Neural progenitor cell (in vitro differentiated cells): ENCODE data around the gene MEI1. TPM values are rescaled to one million over a fixed set of nuclear protein-coding genes. Genes with fewer than 3 reads are reported as not detected.
A peak's percentile ranks its signal among the peaks of the same experiment; 100 is the strongest.

Experiments used
- DNase-seq: peaks from one replicate; pipeline ENCODE4 v3.0.0-alpha.2; 2016; ENCODE audit warnings: low spot score
- H2AFZ ChIP-seq: fragments of 200-600 bp; sonication (generic); replicated peaks from 2 replicates; pipeline ENCODE4 v1.6.1; 2016; ENCODE audit warnings: antibody characterized with exemption
- H3F3A ChIP-seq: fragments of 200-600 bp; sonication (generic); 2 replicates; pipeline ENCODE4 v1.6.1; 2016; ENCODE audit warnings: antibody characterized with exemption, low read depth
- H3K27ac ChIP-seq: fragments of 200-600 bp; sonication (generic); 2 replicates; pipeline ENCODE4 v1.5.1; 2016; ENCODE audit warnings: mild to moderate bottlenecking
- H3K27me3 ChIP-seq: fragments of 200-600 bp; sonication (generic); 2 replicates; pipeline ENCODE4 v1.6.1; 2016; ENCODE audit warnings: mild to moderate bottlenecking, moderate library complexity
- H3K36me3 ChIP-seq: fragments of 200-600 bp; sonication (generic); 2 replicates; pipeline ENCODE4 v1.5.1; 2016
- H3K4me1 ChIP-seq: fragments of 200-600 bp; sonication (generic); 2 replicates; pipeline ENCODE4 v1.6.1; 2016; ENCODE audit warnings: mixed run types
- H3K4me2 ChIP-seq: fragments of 200-600 bp; sonication (generic); 2 replicates; pipeline ENCODE4 v1.6.1; 2016
- H3K4me3 ChIP-seq: fragments of 200-600 bp; sonication (generic); 2 replicates; pipeline ENCODE4 v1.5.1; 2016
- H3K79me2 ChIP-seq: fragments of 200-600 bp; sonication (generic); 2 replicates; pipeline ENCODE4 v1.6.1; 2016; ENCODE audit warnings: low read depth
- H3K9ac ChIP-seq: fragments of 200-600 bp; sonication (generic); 2 replicates; pipeline ENCODE4 v1.6.1; 2016
- H3K9me3 ChIP-seq: fragments of 200-600 bp; sonication (generic); 2 replicates; pipeline ENCODE4 v1.5.1; 2016; ENCODE audit warnings: low read depth
- H4K20me1 ChIP-seq: fragments of 200-600 bp; sonication (generic); 2 replicates; pipeline ENCODE4 v1.6.1; 2016; ENCODE audit warnings: low read depth
- H3K27ac Mint-ChIP-seq: 3 replicates; pipeline ENCODE4 v1.8.0; 2021; ENCODE audit warnings: mixed read lengths
- H3K27me3 Mint-ChIP-seq: 2 replicates; pipeline ENCODE4 v1.8.0; 2022; ENCODE audit warnings: low read depth, mild to moderate bottlenecking, inconsistent platforms, moderate library complexity, mixed read lengths; ENCODE audit not compliant: insufficient read depth
- H3K36me3 Mint-ChIP-seq: 3 replicates; pipeline ENCODE4 v1.8.0; 2021; ENCODE audit warnings: mixed read lengths
- H3K4me1 Mint-ChIP-seq: 3 replicates; pipeline ENCODE4 v1.8.0; 2021; ENCODE audit warnings: mixed read lengths
- H3K4me3 Mint-ChIP-seq: 3 replicates; pipeline ENCODE4 v1.8.0; 2021; ENCODE audit warnings: mild to moderate bottlenecking, moderate library complexity, mixed read lengths
- H3K9me3 Mint-ChIP-seq: 3 replicates; pipeline ENCODE4 v1.8.0; 2020; ENCODE audit warnings: mixed read lengths
- CTCF ChIP-seq: fragments of 200-600 bp; sonication (generic); IDR thresholded peaks from 2 replicates; pipeline ENCODE4 v1.5.1; 2017; ENCODE audit warnings: antibody characterized with exemption, mild to moderate bottlenecking
- EZH2 ChIP-seq: fragments of 200-600 bp; sonication (generic); IDR thresholded peaks from 2 replicates; pipeline ENCODE4 v1.6.1; 2017; ENCODE audit warnings: antibody characterized with exemption, mild to moderate bottlenecking, moderate library complexity
- EZH2phosphoT487 ChIP-seq: fragments of 200-600 bp; sonication (generic); IDR thresholded peaks from 2 replicates; pipeline ENCODE4 v1.6.1; 2017; ENCODE audit warnings: antibody characterized with exemption
- total RNA-seq: library from RNA; depleted of rRNA; stranded (reverse); fragments of >200 nt; gene quantifications from 2 replicates; pipeline ENCODE4 v1.2.3, GENCODE V29; 2015; ENCODE audit warnings: low replicate concordance

Gene MEI1
- total RNA-seq, 1 donor from 2014 or later = not detected

- peak; percentile 27 for DNase-seq
- peak overlapping the region; percentile 47 for H3K27ac Mint-ChIP-seq
- TF ChIP-seq EZH2phosphoT487 (no peak), EZH2 (no peak), CTCF (no peak)
- Histone ChIP-seq H3F3A (peaks cover 34% of the 10 kb centered on the region), H3K4me2 (peak overlapping the region; percentile 51), H4K20me1 (peaks cover 95% of the 10 kb centered on the region), H3K36me3 (no peaks in the 10 kb centered on the region), H3K9me3 (no peaks in the 10 kb centered on the region), H3K4me3 (no peak overlapping the region), H2AFZ (no peak overlapping the region), H3K9ac (no peak overlapping the region), H3K27me3 (no peaks in the 10 kb centered on the region), H3K27ac (peak overlapping the region; percentile 84), H3K79me2 (peaks cover 100% of the 10 kb centered on the region), H3K4me1 (peaks cover 29% of the 10 kb centered on the region)
- no peaks in the 10 kb centered on the region for H3K9me3 Mint-ChIP-seq
- H3K4me1 Mint-ChIP-seq = peaks cover 37% of the 10 kb centered on the region
- H3K27me3 Mint-ChIP-seq = peaks cover 2% of the 10 kb centered on the region
- H3K36me3 Mint-ChIP-seq = peaks cover 36% of the 10 kb centered on the region
- H3K4me3 Mint-ChIP-seq = peak overlapping the region; percentile 0
Measured at GRCh38 chr22:41845380-41846267, 146.3 kb downstream of the MEI1 start.

- TF ChIP-seq EZH2phosphoT487 (no peak), CTCF (no peak), EZH2 (no peak)
- peaks cover 31% of the 10 kb centered on the region for H3K36me3 Mint-ChIP-seq
- Histone ChIP-seq H3K9me3 (no peaks in the 10 kb centered on the region), H3K36me3 (no peaks in the 10 kb centered on the region), H3K9ac (no peak overlapping the region), H4K20me1 (peaks cover 95% of the 10 kb centered on the region), H3F3A (peaks cover 30% of the 10 kb centered on the region), H3K27me3 (no peaks in the 10 kb centered on the region), H3K4me2 (peak overlapping the region; percentile 51), H2AFZ (no peak overlapping the region), H3K4me1 (peaks cover 29% of the 10 kb centered on the region), H3K79me2 (peaks cover 100% of the 10 kb centered on the region), H3K27ac (peak overlapping the region; percentile 84), H3K4me3 (no peak overlapping the region)
- H3K4me3 Mint-ChIP-seq = no peak overlapping the region
- no peaks in the 10 kb centered on the region for H3K9me3 Mint-ChIP-seq
- H3K27me3 Mint-ChIP-seq = peaks cover 2% of the 10 kb centered on the region
- H3K27ac Mint-ChIP-seq = peak overlapping the region; percentile 47
- H3K4me1 Mint-ChIP-seq = peaks cover 36% of the 10 kb centered on the region
- DNase-seq = no peak
Measured at GRCh38 chr22:41846268-41846987, 147.1 kb downstream of the MEI1 start.

- H3K9me3 ChIP-seq = no peaks in the 10 kb centered on the region
- no peak overlapping the region for H3K9ac ChIP-seq
- no peaks in the 10 kb centered on the region for H3K36me3 ChIP-seq
- H3K4me3 ChIP-seq = no peak overlapping the region
- H3K4me3 Mint-ChIP-seq = no peak overlapping the region
- no peak overlapping the region for H3K27ac ChIP-seq
- no peak overlapping the region for H2AFZ ChIP-seq
- no peaks in the 10 kb centered on the region for H3K9me3 Mint-ChIP-seq
- peaks cover 29% of the 10 kb centered on the region for H3K36me3 Mint-ChIP-seq
- H3K4me2 ChIP-seq = peak overlapping the region; percentile 51
- H4K20me1 ChIP-seq = peaks cover 95% of the 10 kb centered on the region
- peak overlapping the region; percentile 0 for H3K27ac Mint-ChIP-seq
- H3K4me1 ChIP-seq = peaks cover 29% of the 10 kb centered on the region
- peaks cover 2% of the 10 kb centered on the region for H3K27me3 Mint-ChIP-seq
- peaks cover 100% of the 10 kb centered on the region for H3K79me2 ChIP-seq
- peaks cover 36% of the 10 kb centered on the region for H3K4me1 Mint-ChIP-seq
- no peak for TF ChIP-seq CTCF
- no peak for TF ChIP-seq EZH2phosphoT487
- no peak for TF ChIP-seq EZH2
- no peak for DNase-seq
- H3K27me3 ChIP-seq = no peaks in the 10 kb centered on the region
- H3F3A ChIP-seq = peaks cover 30% of the 10 kb centered on the region
Measured at GRCh38 chr22:41847300-41847699, 148.0 kb downstream of the MEI1 start.
